Spleen (tissue), 11 donors: ENCODE data around the gene RFTN1. TPM values are rescaled to one million over a fixed set of nuclear protein-coding genes. Genes with fewer than 3 reads are reported as not detected.

Experiments
- DNase-seq: peaks from one replicate; pipeline ENCODE4 v3.0.0-alpha.2; 2020
- H3K27ac ChIP-seq, 8 donors: fragments of 200-600 bp; sonication (generic) in 7 of 8; 1 replicate in 4 of 8; 2 replicates in 4 of 8; pipeline versions ENCODE4 v1.5.0 to v1.8.0; 2016 to 2021; ENCODE audit warnings: inconsistent platforms in 4 of 8, mild to moderate bottlenecking in 4 of 8, moderate library complexity in 1 of 8
- H3K27me3 ChIP-seq, 7 donors: fragments of 200-600 bp; sonication (generic) in 6 of 7; replicated peaks in 1 of 7; 1 replicate in 4 of 7; 2 replicates in 3 of 7; pipeline versions ENCODE4 v1.5.0 to v1.8.0; 2016 to 2021; ENCODE audit warnings: inconsistent platforms in 3 of 7, mild to moderate bottlenecking in 1 of 7
- H3K36me3 ChIP-seq, 6 donors: fragments of 200-600 bp; sonication (generic) in 5 of 6; 1 replicate in 4 of 6; 2 replicates in 2 of 6; pipeline versions ENCODE4 v1.5.0 to v1.8.0; 2016 to 2021; ENCODE audit warnings: inconsistent platforms in 2 of 6
- H3K4me1 ChIP-seq, 6 donors: fragments of 200-600 bp; sonication (generic) in 5 of 6; 1 replicate in 3 of 6; 2 replicates in 3 of 6; pipeline versions ENCODE4 v1.5.0 to v1.8.0; 2016 to 2021; ENCODE audit warnings: inconsistent platforms in 3 of 6
- H3K4me3 ChIP-seq, 8 donors: fragments of 200-600 bp; sonication (generic) in 7 of 8; 1 replicate in 4 of 8; 2 replicates in 4 of 8; pipeline versions ENCODE4 v1.5.0 to v1.8.0; 2016 to 2021; ENCODE audit warnings: inconsistent platforms in 4 of 8, mild to moderate bottlenecking in 4 of 8, moderate library complexity in 2 of 8
- H3K9me3 ChIP-seq, 8 donors: fragments of 200-600 bp; sonication (generic) in 7 of 8; 1 replicate in 4 of 8; 2 replicates in 4 of 8; pipeline versions ENCODE4 v1.5.0 to v1.8.0; 2016 to 2021; ENCODE audit warnings: inconsistent platforms in 4 of 8
- CTCF ChIP-seq, 11 experiments: fragments of 200-600 bp in 7 of 11; fragments of 450-650 bp in 4 of 11; sonication (generic) in 4 of 11; IDR thresholded peaks in 8 of 11; conservative IDR thresholded peaks in 3 of 11; 1 replicate in 7 of 11; 2 replicates in 4 of 11; pipeline versions ENCODE4 v1.4.0 to v1.8.0; 2016 to 2021; ENCODE audit warnings: antibody characterized with exemption in 11 of 11, inconsistent platforms in 4 of 11, mild to moderate bottlenecking in 1 of 11
- POLR2A ChIP-seq, 3 donors: fragments of 450-650 bp; IDR thresholded peaks; one replicate each; pipeline ENCODE4 v1.5.1; 2017; ENCODE audit warnings: antibody characterized with exemption in 3 of 3, mild to moderate bottlenecking in 1 of 3
- POLR2AphosphoS5 ChIP-seq, 3 donors: sonication (generic); formaldehyde crosslinking; IDR thresholded peaks; one replicate each; pipeline ENCODE4 v1.5.1; 2017; ENCODE audit warnings: antibody characterized with exemption in 3 of 3
- WGBS, 5 donors: extraction: QIAGEN DNeasy Blood & Tissue Kit in 3 of 5; methylation state at CpG; one replicate each; pipeline versions ENCODE4 v1.1.5 to v1.1.7; 2013 to 2018; 5-methylcytosine and 5-hydroxymethylcytosine counted together
- intact Hi-C: fragments of 100-400 bp; cut with DNase I; formaldehyde crosslinking; loops from one replicate; pipeline ENCODE4 v1.15.0; 2023; ENCODE audit warnings: low total_unique reads
- polyA plus RNA-seq, 3 donors: library from polyadenylated mRNA; stranded (reverse); fragments of 200-250 nt; gene quantifications; one replicate each; pipeline ENCODE4 v1.2.1, GENCODE V29; 2013
- total RNA-seq, 7 donors: library from RNA; depleted of rRNA in 3 of 7; stranded (reverse); fragments of >200 nt in 3 of 7; fragmentation: NEBNext Ultra II Directional in 4 of 7; extraction: Animal tissue kit (Norgen Biotek cat#: 25700) in 4 of 7; gene quantifications; one replicate each; pipeline versions ENCODE4 v1.1.0 to v1.2.1, GENCODE V29; 2016 to 2021
- donor health status: healthy with polysubstance abuse.
- donor health status: DM: no; HTN: no; CAD: no; lungs with moderate emphysema.
- donor health status: DM: no; HTN: no; CAD: no.
- donor health status: Bipolar disorder and iron deficiency.
- donor health status: healthy.
- donor health status: DM: no; HTN: no; CAD: no.
- donor health status: DM: yes; HTN: yes; CAD: no.

RFTN1 gene
- total and polyA plus RNA-seq, 10 donors: 30.4 to 106 (median 75.3) TPM

- no peak overlapping the region for H3K27ac ChIP-seq
- no peaks in the 10 kb centered on the region for H3K9me3 ChIP-seq
- H3K4me3 ChIP-seq: peak overlapping the region in 1 of 8 donors; percentile 46
- no peak for TF ChIP-seq POLR2A (IDR thresholded peaks at IDR 0.05)
- no peak for TF ChIP-seq POLR2AphosphoS5 (IDR thresholded peaks at IDR 0.05)
- no peak for TF ChIP-seq CTCF (IDR thresholded peaks at IDR 0.05 in 8 of 11, conservative IDR thresholded peaks at IDR 0.05 in 3 of 11)
- no peaks in the 10 kb centered on the region for H3K36me3 ChIP-seq
- peaks cover 0 to 6% (median 0%) of the 10 kb centered on the region in 7 donors for H3K27me3 ChIP-seq
- H3K4me1 ChIP-seq: no peaks in the 10 kb centered on the region
- 95 to 100% (median 98%) methylated on average over 4 of the region's 4 CpGs for WGBS, 5 donors
- intact Hi-C loops: no loop called here
- no peak for DNase-seq
These were observed 22.8 kb upstream of the RFTN1 start for GRCh38 chr3:16536344-16536663.

- Histone ChIP-seq H3K4me1 (no peaks in the 10 kb centered on the region), H3K9me3 (no peaks in the 10 kb centered on the region), H3K36me3 (no peaks in the 10 kb centered on the region), H3K27ac (no peak overlapping the region), H3K4me3 (no peak overlapping the region), H3K27me3 (peaks cover 0 to 6% (median 0%) of the 10 kb centered on the region in 7 donors)
- TF ChIP-seq POLR2AphosphoS5 (IDR thresholded peaks at IDR 0.05): no peak
- TF ChIP-seq POLR2A (IDR thresholded peaks at IDR 0.05): no peak
- TF ChIP-seq CTCF (IDR thresholded peaks at IDR 0.05 in 8 of 11, conservative IDR thresholded peaks at IDR 0.05 in 3 of 11): no peak
- no peak for DNase-seq
- intact Hi-C loops: no loop called here
- 82 to 93% (median 86%) methylated on average over 8 of the region's 8 CpGs for WGBS, 5 donors
These were observed 21.3 kb upstream of the RFTN1 start for GRCh38 chr3:16534640-16535262.

- Histone ChIP-seq H3K9me3 (no peaks in the 10 kb centered on the region), H3K36me3 (no peaks in the 10 kb centered on the region), H3K27me3 (peaks cover 0 to 6% (median 0%) of the 10 kb centered on the region in 7 donors), H3K4me3 (no peak overlapping the region), H3K27ac (no peak overlapping the region), H3K4me1 (peaks cover 0 to 6% (median 0%) of the 10 kb centered on the region in 6 donors)
- no peak for DNase-seq
- intact Hi-C loops: no loop called here
- 69 to 77% (median 73%) methylated on average over 5 of the region's 5 CpGs for WGBS, 5 donors
- TF ChIP-seq POLR2AphosphoS5 (IDR thresholded peaks at IDR 0.05) (no peak), CTCF (IDR thresholded peaks at IDR 0.05 in 8 of 11, conservative IDR thresholded peaks at IDR 0.05 in 3 of 11) (no peak), POLR2A (IDR thresholded peaks at IDR 0.05) (no peak)
These were observed 20.6 kb upstream of the RFTN1 start for GRCh38 chr3:16533928-16534574.

- Histone ChIP-seq H3K4me1 (peaks cover 0 to 12% (median 0%) of the 10 kb centered on the region in 6 donors), H3K27ac (no peak overlapping the region), H3K36me3 (no peaks in the 10 kb centered on the region), H3K9me3 (peaks cover 0 to 5% (median 4%) of the 10 kb centered on the region in 8 donors), H3K27me3 (no peaks in the 10 kb centered on the region), H3K4me3 (no peak overlapping the region)
- intact Hi-C loops: no loop called here
- 44 to 66% (median 52%) methylated on average over 1 of the region's 1 CpG for WGBS, 5 donors
- no peak for DNase-seq
- TF ChIP-seq CTCF (IDR thresholded peaks at IDR 0.05 in 8 of 11, conservative IDR thresholded peaks at IDR 0.05 in 3 of 11): peak in 3 of 11 experiments; percentile 8 to 23 (median 21)
- TF ChIP-seq POLR2A (IDR thresholded peaks at IDR 0.05): no peak
- no peak for TF ChIP-seq POLR2AphosphoS5 (IDR thresholded peaks at IDR 0.05)
These were observed 15.8 kb upstream of the RFTN1 start for GRCh38 chr3:16529264-16529663.
